Naive thymus-derived CD8-positive, alpha-beta T cell (primary cell): Measurements from ENCODE around the gene RUVBL2. TPM values are rescaled to one million over a fixed set of nuclear protein-coding genes. Genes with fewer than 3 reads are reported as not detected.

ENCODE experiments used
- ATAC-seq, 2 donors: fragments of 150-1000 bp; cut with Tn5 transposase in 1 of 2; sonication (Bioruptor Pico), chemical (Tn5 transposase) in 1 of 2; 1 replicate in 1 of 2; 2 replicates in 1 of 2; pipeline ENCODE4 v1.10.0; 2021; ENCODE audit warnings: mild to moderate bottlenecking in 2 of 2, moderate library complexity in 2 of 2
- POLR2A ChIA-PET: fragments of 350-600 bp; sonication (Branson Sonifier 250); formaldehyde crosslinking; loops from one replicate; lab custom pipeline; 2021; ENCODE audit warnings: antibody characterized with exemption; lab: Charles Lee
- DNase-seq, 10 donors: peaks; one replicate each; pipeline versions ENCODE4 v3.0.0 to v3.0.0-alpha.2; 2020 to 2022
- H3K27ac Mint-ChIP-seq, 10 donors: one replicate each; pipeline ENCODE4 v1.8.0; 2020 to 2022; ENCODE audit warnings: mild to moderate bottlenecking in 10 of 10, mixed read lengths in 10 of 10, moderate library complexity in 4 of 10, inconsistent platforms in 1 of 10
- H3K27me3 Mint-ChIP-seq, 5 donors: one replicate each; pipeline ENCODE4 v1.8.0; 2021 to 2022; ENCODE audit warnings: mixed read lengths in 5 of 5
- H3K36me3 Mint-ChIP-seq, 3 donors: one replicate each; pipeline ENCODE4 v1.8.0; 2020 to 2022; ENCODE audit warnings: mixed read lengths in 3 of 3, mild to moderate bottlenecking in 2 of 3, inconsistent platforms in 1 of 3
- H3K4me1 Mint-ChIP-seq, 4 donors: one replicate each; pipeline ENCODE4 v1.8.0; 2021 to 2022; ENCODE audit warnings: mixed read lengths in 4 of 4
- H3K4me3 Mint-ChIP-seq, 10 donors: one replicate each; pipeline ENCODE4 v1.8.0; 2020 to 2022; ENCODE audit warnings: mild to moderate bottlenecking in 10 of 10, mixed read lengths in 10 of 10, moderate library complexity in 6 of 10, inconsistent platforms in 1 of 10
- H3K9me3 Mint-ChIP-seq, 9 donors: one replicate each; pipeline ENCODE4 v1.8.0; 2020 to 2022; ENCODE audit warnings: mixed read lengths in 9 of 9, mild to moderate bottlenecking in 3 of 9, inconsistent platforms in 1 of 9, moderate library complexity in 1 of 9
- polyA plus RNA-seq, 3 donors: library from polyadenylated mRNA; unstranded; fragments of 300-500 nt; fragmentation: Illumina TruSeq; gene quantifications; one replicate each; pipeline ENCODE4 v1.2.3, GENCODE V29; 2021
- total RNA-seq, 8 experiments: library from RNA in 2 of 8; stranded (reverse) in 2 of 8; gene quantifications; one replicate each; pipeline ENCODE4 v1.2.3 and lab custom pipeline; 2021 to 2026

The RUVBL2 gene
- total and polyA plus RNA-seq, 5 experiments from 2014 or later: 30.4 to 66.1 (median 47.5) TPM

GRCh38 chr19:48955308-48955958 is 38.3 kb upstream of the RUVBL2 start:
- Mint-ChIP-seq H3K4me1 (peaks cover 12 to 41% (median 29%) of the 10 kb centered on the region in 4 donors), H3K27ac (peak overlapping the region in 9 of 10 donors; percentile 82 to 91 (median 89)), H3K4me3 (peak overlapping the region; percentile 84 to 95 (median 88)), H3K27me3 (no peaks in the 10 kb centered on the region), H3K36me3 (peaks cover 0 to 25% (median 4%) of the 10 kb centered on the region in 3 donors), H3K9me3 (no peaks in the 10 kb centered on the region)
- no peak for ATAC-seq
- DNase-seq: no peak
- POLR2A ChIA-PET: interaction anchor here (0.7 to 3.7 kb wide), 5 partner anchors 10 to 83 kb away, joined by 3 to 51 read pairs (median 8); partner anchors contain the start of genes FTL, NUCB1 and PPP1R15A

DNA sequence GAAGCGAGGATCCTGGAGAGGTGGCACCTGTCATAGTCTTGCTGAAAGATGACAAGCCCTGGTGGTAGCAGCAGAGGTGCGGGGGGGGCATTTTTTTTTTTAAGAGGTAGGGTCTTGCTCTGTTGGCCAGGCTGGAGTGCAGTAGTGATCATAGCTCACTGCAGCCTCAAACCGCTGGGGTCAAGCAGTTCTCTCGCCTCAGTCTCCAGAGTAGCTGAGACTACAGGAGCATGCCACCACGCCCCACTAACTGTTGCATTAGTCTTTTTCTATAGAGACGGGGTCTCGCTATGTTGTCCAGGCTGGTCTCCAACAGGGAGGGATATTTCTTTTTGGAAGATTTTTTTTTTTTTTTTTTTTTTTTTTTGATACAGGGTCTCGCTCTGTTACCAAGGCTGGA is 35.7 kb upstream of the RUVBL2 start:
- peak overlapping the region in 4 of 10 donors; percentile 7 to 43 (median 21) for H3K27ac Mint-ChIP-seq
- no peaks in the 10 kb centered on the region for H3K27me3 Mint-ChIP-seq
- peak overlapping the region in 3 of 10 donors; percentile 33 to 56 (median 36) for H3K4me3 Mint-ChIP-seq
- POLR2A ChIA-PET: interaction anchor here (0.5 to 0.7 kb wide), 3 partner anchors 35 to 719 kb away, joined by 3 to 5 read pairs (median 3); no protein-coding TSS in a partner anchor
- peaks cover 23 to 61% (median 49%) of the 10 kb centered on the region in 4 donors for H3K4me1 Mint-ChIP-seq
- no peaks in the 10 kb centered on the region for H3K9me3 Mint-ChIP-seq
- DNase-seq (no peak), ATAC-seq (no peak)
- H3K36me3 Mint-ChIP-seq: peaks cover 0 to 27% (median 4%) of the 10 kb centered on the region in 3 donors

GRCh38 chr19:48959341-48960239 is 34.1 kb upstream of the RUVBL2 start:
- DNase-seq (no peak), ATAC-seq (no peak)
- POLR2A ChIA-PET: interaction anchor here (0.6 to 1.8 kb wide), 12 partner anchors 10 to 490 kb away, joined by 3 to 6 read pairs (median 4); partner anchors contain the start of genes PPP1R15A and RUVBL2
- H3K9me3 Mint-ChIP-seq: no peaks in the 10 kb centered on the region
- H3K4me1 Mint-ChIP-seq: peaks cover 34 to 73% (median 63%) of the 10 kb centered on the region in 4 donors
- H3K4me3 Mint-ChIP-seq: peak overlapping the region in 2 of 10 donors; percentile 54 to 74
- H3K27me3 Mint-ChIP-seq: no peaks in the 10 kb centered on the region
- H3K36me3 Mint-ChIP-seq: peaks cover 0 to 27% (median 4%) of the 10 kb centered on the region in 3 donors
- peak overlapping the region in 5 of 10 donors; percentile 19 to 72 (median 37) for H3K27ac Mint-ChIP-seq

- H3K4me1 Mint-ChIP-seq: peaks cover 36 to 71% (median 68%) of the 10 kb centered on the region in 4 donors
- peaks cover 3 to 29% (median 4%) of the 10 kb centered on the region in 3 donors for H3K36me3 Mint-ChIP-seq
- no peak for ATAC-seq
- H3K27ac Mint-ChIP-seq: peak overlapping the region; percentile 69 to 98 (median 85)
- peak overlapping the region in 4 of 10 donors; percentile 34 to 98 (median 47) for H3K4me3 Mint-ChIP-seq
- no peak for DNase-seq
- no peaks in the 10 kb centered on the region for H3K9me3 Mint-ChIP-seq
- POLR2A ChIA-PET: interaction anchor here (0.5 to 2.3 kb wide), 3 partner anchors 9 to 324 kb away, joined by 3 to 8 read pairs (median 7); partner anchors contain the start of gene DBP
- H3K27me3 Mint-ChIP-seq: no peaks in the 10 kb centered on the region
Measured at GRCh38 chr19:48961051-48961649, 32.5 kb upstream of the RUVBL2 start.

- no peaks in the 10 kb centered on the region for H3K9me3 Mint-ChIP-seq
- POLR2A ChIA-PET: interaction anchor here (0.5 to 2.3 kb wide), 7 partner anchors 9 to 598 kb away, joined by 3 to 8 read pairs (median 5); partner anchors contain the start of genes DBP, DHDH, GYS1 and RUVBL2
- no peak for ATAC-seq
- peak overlapping the region in 9 of 10 donors; percentile 46 to 100 (median 65) for H3K4me3 Mint-ChIP-seq
- no peaks in the 10 kb centered on the region for H3K27me3 Mint-ChIP-seq
- H3K4me1 Mint-ChIP-seq: peaks cover 33 to 73% (median 69%) of the 10 kb centered on the region in 4 donors
- H3K27ac Mint-ChIP-seq: peak overlapping the region; percentile 88 to 99 (median 96)
- peaks cover 4 to 29% (median 8%) of the 10 kb centered on the region in 3 donors for H3K36me3 Mint-ChIP-seq
- DNase-seq: no peak
Measured at GRCh38 chr19:48961673-48962028, 32.0 kb upstream of the RUVBL2 start.

GRCh38 chr19:48962029-48962848 is 31.4 kb upstream of the RUVBL2 start:
- no peaks in the 10 kb centered on the region for H3K9me3 Mint-ChIP-seq
- peak overlapping the region; percentile 88 to 99 (median 96) for H3K27ac Mint-ChIP-seq
- H3K4me3 Mint-ChIP-seq: peak overlapping the region; percentile 46 to 100 (median 66)
- DNase-seq (peak in 5 of 10 donors; percentile 34 to 66 (median 47)), ATAC-seq (no peak)
- peaks cover 30 to 78% (median 68%) of the 10 kb centered on the region in 4 donors for H3K4me1 Mint-ChIP-seq
- POLR2A ChIA-PET: interaction anchor here (0.5 to 2.3 kb wide), 8 partner anchors 8 to 598 kb away, joined by 3 to 8 read pairs (median 4); partner anchors contain the start of genes DBP, DHDH, GYS1 and RUVBL2
- no peaks in the 10 kb centered on the region for H3K27me3 Mint-ChIP-seq
- peaks cover 0 to 31% (median 10%) of the 10 kb centered on the region in 3 donors for H3K36me3 Mint-ChIP-seq

GRCh38 chr19:48962849-48963165 is 30.9 kb upstream of the RUVBL2 start:
- Mint-ChIP-seq H3K27ac (peak overlapping the region; percentile 88 to 99 (median 96)), H3K27me3 (no peaks in the 10 kb centered on the region), H3K4me3 (peak overlapping the region in 9 of 10 donors; percentile 56 to 100 (median 82)), H3K4me1 (peaks cover 30 to 79% (median 67%) of the 10 kb centered on the region in 4 donors), H3K36me3 (peaks cover 0 to 31% (median 11%) of the 10 kb centered on the region in 3 donors), H3K9me3 (no peaks in the 10 kb centered on the region)
- ATAC-seq (no peak), DNase-seq (no peak)
- POLR2A ChIA-PET: interaction anchor here (0.9 to 2.3 kb wide), 3 partner anchors 8 to 31 kb away, joined by 5 to 8 read pairs (median 6); partner anchors contain the start of genes DHDH, GYS1 and RUVBL2

- POLR2A ChIA-PET: interaction anchor here (0.5 to 5.3 kb wide), 13 partner anchors 9 to 1548 kb away, joined by 3 to 53 read pairs (median 3); partner anchors contain the start of genes BAX, GYS1, NUCB1 and RUVBL2
- Mint-ChIP-seq H3K4me3 (peak overlapping the region; percentile 94 to 100 (median 99)), H3K4me1 (peaks cover 32 to 76% (median 69%) of the 10 kb centered on the region in 4 donors), H3K9me3 (no peaks in the 10 kb centered on the region), H3K27me3 (no peaks in the 10 kb centered on the region), H3K27ac (peak overlapping the region; percentile 92 to 99 (median 97)), H3K36me3 (peaks cover 0 to 33% (median 11%) of the 10 kb centered on the region in 3 donors)
- DNase-seq (peak in 7 of 10 donors; percentile 26 to 77 (median 42)), ATAC-seq (no peak)
Measured at GRCh38 chr19:48963371-48964204, 30.1 kb upstream of the RUVBL2 start.

GRCh38 chr19:48964205-48965039 is 29.3 kb upstream of the RUVBL2 start:
- H3K9me3 Mint-ChIP-seq: no peaks in the 10 kb centered on the region
- peak overlapping the region; percentile 93 to 99 (median 98) for H3K27ac Mint-ChIP-seq
- H3K4me3 Mint-ChIP-seq: peak overlapping the region; percentile 94 to 100 (median 99)
- POLR2A ChIA-PET: interaction anchor here (0.5 to 5.3 kb wide), 19 partner anchors 10 to 1547 kb away, joined by 3 to 53 read pairs (median 5); partner anchors contain the start of genes BAX, GYS1, HSD17B14 and NUCB1
- DNase-seq: peak in 3 of 10 donors; percentile 22 to 24 (median 23)
- no peak for ATAC-seq
- H3K4me1 Mint-ChIP-seq: peaks cover 32 to 73% (median 67%) of the 10 kb centered on the region in 4 donors
- H3K36me3 Mint-ChIP-seq: peaks cover 0 to 34% (median 11%) of the 10 kb centered on the region in 3 donors
- H3K27me3 Mint-ChIP-seq: no peaks in the 10 kb centered on the region
